GM19455 (cell line): ENCODE data around the gene ORAI2.
"Not testable (repeated sequence)": the region's sequence is repeated elsewhere in the genome, so short reads cannot be mapped to it uniquely, and the experiment has no call there.

ENCODE experiments used
- ATAC-seq: cut with Tn5 transposase; IDR thresholded peaks from one replicate; pipeline ENCODE4 v1.9.1; 2021; ENCODE audit not compliant: unreplicated experiment

ORAI2 gene

DNA sequence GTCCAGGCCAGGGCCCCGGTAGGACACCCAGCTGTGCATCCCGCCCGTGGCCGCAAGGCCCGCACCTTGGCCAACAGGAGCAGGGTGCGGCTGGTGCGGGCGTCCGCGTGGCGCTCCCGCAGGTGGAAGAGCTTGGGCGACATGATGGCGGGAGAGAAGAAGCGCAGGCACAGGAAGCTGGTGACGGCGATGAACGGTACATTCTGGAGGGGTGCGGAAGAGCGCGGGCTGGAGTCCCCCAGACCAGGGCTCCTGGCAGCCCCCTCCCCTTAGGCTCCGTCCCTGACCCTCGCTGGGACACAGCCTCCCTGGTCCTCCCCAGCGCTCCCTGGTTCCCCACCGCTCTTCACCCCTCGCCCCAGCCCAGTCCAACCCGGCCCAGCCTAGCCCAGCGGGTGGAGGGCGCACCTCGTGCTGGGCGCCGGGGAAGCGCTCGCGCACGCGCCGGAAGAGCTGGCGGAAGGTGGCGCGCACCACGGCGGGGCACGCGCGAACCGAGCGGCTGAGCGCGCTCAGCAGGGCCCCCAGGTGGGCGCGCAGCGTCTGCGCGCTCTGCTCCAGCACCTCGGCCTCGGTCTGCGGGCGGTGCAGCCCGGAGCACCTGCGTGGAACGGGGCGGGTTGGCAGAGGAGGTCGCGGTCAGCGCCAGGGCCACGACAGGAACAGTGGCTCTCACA is 61.2 kb downstream of the ORAI2 start:
- ATAC-seq, result peak; percentile 65

DNA sequence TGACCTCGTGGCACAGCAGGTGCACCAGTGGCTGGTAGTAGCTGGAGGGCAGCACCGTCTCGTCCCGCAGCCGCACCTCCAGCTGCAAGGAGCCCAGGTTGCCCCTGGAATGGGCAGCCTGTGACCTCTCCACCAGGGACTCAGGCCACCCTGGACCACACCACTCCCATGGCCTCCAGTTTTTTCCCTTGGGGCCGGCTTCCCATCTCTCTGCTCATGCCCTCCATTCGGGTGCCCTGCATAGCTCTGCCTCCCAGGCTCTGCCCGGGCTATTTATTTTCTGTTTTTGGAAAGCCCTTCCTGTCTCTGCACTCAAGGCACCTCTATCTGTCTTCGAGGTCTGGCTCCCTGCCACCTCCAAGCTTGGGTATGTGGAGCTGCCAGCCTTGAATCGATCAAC is 63.5 kb downstream of the ORAI2 start:
- ATAC-seq, result not testable (repeated sequence)

DNA sequence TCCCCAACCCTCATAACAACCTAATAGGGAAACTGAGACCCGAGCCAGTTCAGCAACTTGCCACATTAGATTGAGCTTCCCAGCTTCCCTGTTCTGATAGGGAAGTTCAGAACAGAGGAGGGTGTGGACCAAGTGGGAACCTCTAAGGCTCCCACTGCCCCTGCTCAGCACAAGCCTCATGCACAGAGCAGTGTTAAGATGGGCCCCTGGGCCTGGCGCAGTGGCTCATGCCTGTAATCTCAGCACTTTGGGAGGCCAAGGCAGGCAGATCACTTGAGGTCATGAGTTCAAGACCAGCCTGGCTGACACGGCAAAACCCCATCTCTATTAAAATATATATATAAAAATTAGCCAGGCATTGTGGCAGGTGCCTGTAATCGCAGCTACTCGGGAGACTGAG is 63.9 kb downstream of the ORAI2 start:
- ATAC-seq, result not testable (repeated sequence)

DNA sequence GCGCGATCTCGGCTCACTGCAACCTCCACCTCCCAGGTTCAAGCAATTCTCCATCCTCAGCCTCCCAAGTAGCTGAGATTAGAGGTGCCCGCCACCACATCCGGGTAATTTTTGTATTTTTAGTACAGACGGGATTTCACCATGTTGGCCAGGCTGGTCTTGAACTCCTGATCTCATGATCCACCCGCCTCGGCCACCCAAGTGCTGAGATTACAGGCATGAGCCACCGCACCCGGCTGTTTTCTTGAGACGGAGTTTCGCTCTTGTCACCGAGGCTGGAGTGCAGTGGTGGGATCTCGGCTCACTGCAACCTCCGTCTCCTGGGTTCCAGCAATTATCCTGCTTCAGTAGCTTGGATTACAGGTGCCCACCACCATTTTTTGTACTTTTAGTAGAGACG is 64.9 kb downstream of the ORAI2 start:
- not testable (repeated sequence) for ATAC-seq

DNA sequence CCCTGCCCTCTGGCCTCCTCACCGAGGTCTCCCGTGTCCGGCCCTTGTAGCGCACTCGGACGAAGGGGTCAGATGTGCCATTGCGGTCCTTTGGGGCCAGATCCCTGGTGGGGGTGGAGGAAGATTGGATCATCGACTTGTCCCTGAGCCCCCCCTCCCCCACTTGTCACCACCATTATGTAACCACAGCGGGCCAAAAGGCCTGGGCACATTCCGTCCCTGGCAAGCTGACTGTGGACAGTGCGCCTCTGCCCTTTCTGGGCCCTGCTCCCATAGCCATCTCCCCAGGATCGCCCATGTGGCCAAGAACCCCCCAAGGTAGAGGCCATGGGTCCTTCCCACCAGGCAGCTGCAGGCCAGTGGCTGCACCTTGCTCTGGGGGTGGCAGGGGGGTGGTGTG is 69.8 kb downstream of the ORAI2 start:
- ATAC-seq, result not testable (repeated sequence)

DNA sequence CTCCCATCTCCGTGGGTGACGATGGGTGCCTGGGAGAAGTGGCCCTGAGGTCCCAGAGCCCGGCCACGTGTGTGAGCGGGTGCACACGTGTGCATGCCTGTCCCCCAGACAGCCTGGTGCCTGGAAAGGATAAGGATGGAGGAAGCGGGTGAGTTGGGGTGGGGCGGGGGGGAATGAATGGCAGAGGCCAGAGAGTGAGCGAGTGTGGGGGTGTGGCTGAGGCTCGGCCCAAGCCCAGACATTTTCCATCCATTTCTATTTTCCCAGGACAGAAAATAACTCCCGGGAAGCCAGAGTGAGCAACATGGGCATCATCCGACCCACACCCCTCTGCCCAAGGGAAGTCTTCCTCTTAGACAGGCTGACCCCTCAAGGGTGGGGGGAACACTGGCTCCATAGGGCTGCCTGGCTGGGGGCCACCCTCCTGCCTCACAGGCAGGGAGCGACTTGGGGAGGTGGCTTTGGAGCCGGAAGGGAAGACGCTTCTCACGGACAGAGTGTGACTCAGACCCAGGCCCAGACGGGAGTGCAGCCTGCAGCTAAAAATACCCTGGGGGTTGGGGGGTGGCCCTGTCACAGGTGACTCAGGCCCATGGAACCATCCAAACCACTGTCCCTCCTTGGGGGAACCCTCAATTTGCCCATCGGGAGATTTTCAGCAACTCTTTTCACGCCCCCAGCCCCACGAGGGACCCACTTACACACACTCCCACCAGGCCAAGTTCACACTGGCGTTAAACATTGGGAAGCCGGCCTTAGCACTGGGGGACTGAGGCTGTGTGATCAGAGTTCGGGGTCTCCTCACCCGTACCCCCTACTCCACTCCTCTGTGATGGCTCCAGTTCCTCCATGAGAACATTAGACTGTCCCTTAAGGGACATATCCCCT is 72.2 kb downstream of the ORAI2 start:
- not testable (repeated sequence) for ATAC-seq
